Adrenal gland (tissue), 5 donors: ENCODE results near the gene SLC43A2.

Source experiments
- CTCF ChIP-seq, 6 experiments: fragments of 450-650 bp in 4 of 6; fragments of 200-600 bp in 2 of 6; sonication (generic) in 1 of 6; IDR thresholded peaks; 1 replicate in 5 of 6; 2 replicates in 1 of 6; pipeline versions ENCODE4 v1.5.1 to v1.8.0; 2016 to 2021; ENCODE audit warnings: antibody characterized with exemption in 6 of 6, mild to moderate bottlenecking in 2 of 6, moderate library complexity in 1 of 6
- POLR2A ChIP-seq, 2 donors: fragments of 450-650 bp; IDR thresholded peaks; one replicate each; pipeline ENCODE4 v1.6.1; 2017; ENCODE audit warnings: antibody characterized with exemption in 2 of 2, mild to moderate bottlenecking in 2 of 2, moderate library complexity in 1 of 2
- donor health status: DM: no; HTN: no; CAD: no.

GRCh38 chr17:1634841-1635650 is 6.4 kb upstream of the SLC43A2 start:
- no peak for TF ChIP-seq CTCF (IDR thresholded peaks at IDR 0.05)
- no peak for TF ChIP-seq POLR2A (IDR thresholded peaks at IDR 0.05)
